HG03064 (cell line): ENCODE measurements around the gene DCDC1.

Experiments
- ATAC-seq: cut with Tn5 transposase; IDR thresholded peaks from one replicate; pipeline ENCODE4 v1.9.1; 2021; ENCODE audit warnings: low read depth; ENCODE audit not compliant: unreplicated experiment

Gene DCDC1

GRCh38 chr11:30919389-30920152 lies 450.0 kb downstream of the DCDC1 start:
- no peak for ATAC-seq

GRCh38 chr11:30917859-30918478 lies 451.6 kb downstream of the DCDC1 start:
- no peak for ATAC-seq

- no peak for ATAC-seq
Observed at GRCh38 chr11:30917266-30917665, 452.3 kb downstream of the DCDC1 start.

DNA sequence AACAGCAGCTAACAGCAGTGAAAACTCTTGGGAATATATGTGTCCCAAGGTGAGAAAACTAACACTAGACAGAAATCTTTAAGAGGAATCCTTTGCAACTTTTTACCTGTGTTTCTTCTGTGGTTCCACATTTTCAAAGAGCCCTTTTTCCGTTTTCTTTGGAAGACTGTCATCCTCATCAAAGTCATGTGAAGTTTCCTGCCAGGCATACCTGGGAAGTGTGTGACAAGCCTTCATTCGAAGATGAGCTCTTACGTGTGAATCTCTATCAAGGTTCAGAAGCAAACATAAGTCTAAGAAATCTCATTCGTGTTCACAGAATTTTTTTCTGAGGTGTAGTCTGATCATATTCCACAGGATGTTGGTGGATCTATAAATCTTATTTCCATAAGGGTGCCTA lies 452.8 kb downstream of the DCDC1 start:
- no peak for ATAC-seq

- ATAC-seq, result no peak
Observed at GRCh38 chr11:30914143-30914762, 455.3 kb downstream of the DCDC1 start.

DNA sequence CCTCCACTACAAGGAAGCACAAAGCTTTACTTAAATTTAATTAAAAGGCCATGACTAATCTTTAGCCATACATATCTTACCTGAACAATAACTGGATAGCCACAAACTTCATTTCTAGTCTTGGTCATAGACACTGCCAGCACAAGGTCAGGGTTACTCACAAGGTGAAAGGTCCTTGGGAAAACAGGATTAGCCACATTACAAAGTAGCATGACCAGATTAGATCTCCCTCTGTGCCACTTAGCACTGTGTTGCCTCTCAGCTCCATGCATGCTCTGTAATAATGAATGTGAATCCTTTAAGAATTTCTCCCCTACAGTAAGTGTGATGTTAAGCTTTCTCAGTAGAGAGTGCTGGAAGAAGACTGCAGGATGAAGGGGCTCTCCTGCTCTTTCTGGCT lies 458.3 kb downstream of the DCDC1 start:
- no peak for ATAC-seq

DNA sequence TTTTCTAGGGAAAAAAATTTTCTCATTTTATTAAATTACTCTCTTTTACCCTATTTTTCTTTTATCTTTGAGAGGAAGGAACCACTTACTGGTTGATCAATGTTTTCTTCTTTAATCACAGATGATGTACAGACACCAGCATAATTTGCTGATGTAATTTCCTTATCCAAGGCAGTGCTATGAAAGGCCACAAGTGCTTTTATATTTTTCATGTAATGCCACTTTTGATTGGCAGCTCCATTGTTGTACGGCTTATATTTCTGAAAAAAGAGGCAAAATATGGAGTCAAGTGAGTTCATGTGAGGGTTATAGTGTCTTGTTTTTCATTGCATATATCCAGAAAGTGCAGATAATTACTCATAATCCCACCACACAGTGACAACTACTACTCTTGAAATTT lies 460.7 kb downstream of the DCDC1 start:
- ATAC-seq, result no peak

DNA sequence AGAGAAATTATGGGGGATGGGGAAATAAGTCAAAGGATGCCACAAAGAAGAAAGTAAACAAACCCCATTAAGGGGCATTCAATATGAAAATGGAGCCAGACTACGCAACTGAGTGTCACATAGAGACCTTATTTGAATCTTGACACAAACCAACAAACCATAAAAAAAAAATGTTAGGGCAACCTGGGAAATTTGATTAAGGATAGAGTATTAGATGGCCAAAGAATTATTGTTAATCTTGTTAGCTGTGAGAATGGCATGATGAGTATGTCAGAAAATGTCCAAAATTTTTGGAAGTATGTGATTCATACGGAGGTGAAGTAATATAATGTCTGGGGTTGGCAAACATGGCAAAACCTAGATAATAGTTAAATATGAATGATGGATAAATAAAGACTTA lies 461.3 kb downstream of the DCDC1 start:
- no peak for ATAC-seq

- no peak for ATAC-seq
Observed at GRCh38 chr11:30902929-30903328, 466.6 kb downstream of the DCDC1 start.

- no peak for ATAC-seq
Observed at GRCh38 chr11:30895046-30895445, 474.5 kb downstream of the DCDC1 start.

- no peak for ATAC-seq
Observed at GRCh38 chr11:30893318-30893717, 476.2 kb downstream of the DCDC1 start.

DNA sequence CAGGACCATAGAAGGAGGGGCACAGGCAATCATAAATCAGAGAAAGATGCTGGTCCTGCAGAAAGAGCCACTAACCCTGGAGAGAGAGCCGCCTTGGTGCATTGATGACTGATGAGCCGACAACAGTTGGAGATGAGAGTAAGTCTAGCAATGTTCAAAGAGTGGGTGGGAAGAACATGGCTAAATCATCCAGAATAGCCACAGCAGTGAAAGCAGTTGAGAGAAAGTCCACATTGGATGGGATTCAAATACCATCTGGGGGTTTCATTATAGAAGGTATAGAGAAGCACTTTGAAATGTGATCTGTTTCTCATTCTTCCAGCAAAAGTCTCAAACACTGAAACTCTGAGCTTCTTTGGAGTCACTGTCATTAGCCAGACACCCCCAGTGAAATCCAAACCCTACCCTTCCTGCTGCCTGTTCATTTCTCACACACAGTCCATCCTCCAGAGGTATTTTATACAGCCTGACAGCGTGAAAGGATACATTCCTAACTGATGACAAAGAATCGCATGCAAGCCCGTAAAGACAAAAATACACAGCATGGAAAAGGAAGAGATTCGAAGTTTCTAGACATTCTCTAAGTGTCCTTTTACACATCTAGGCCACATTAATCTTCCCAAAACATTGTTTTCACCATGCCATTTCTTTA lies 480.3 kb downstream of the DCDC1 start:
- ATAC-seq, result no peak

GRCh38 chr11:30879322-30880005 lies 490.1 kb downstream of the DCDC1 start:
- no peak for ATAC-seq

DNA sequence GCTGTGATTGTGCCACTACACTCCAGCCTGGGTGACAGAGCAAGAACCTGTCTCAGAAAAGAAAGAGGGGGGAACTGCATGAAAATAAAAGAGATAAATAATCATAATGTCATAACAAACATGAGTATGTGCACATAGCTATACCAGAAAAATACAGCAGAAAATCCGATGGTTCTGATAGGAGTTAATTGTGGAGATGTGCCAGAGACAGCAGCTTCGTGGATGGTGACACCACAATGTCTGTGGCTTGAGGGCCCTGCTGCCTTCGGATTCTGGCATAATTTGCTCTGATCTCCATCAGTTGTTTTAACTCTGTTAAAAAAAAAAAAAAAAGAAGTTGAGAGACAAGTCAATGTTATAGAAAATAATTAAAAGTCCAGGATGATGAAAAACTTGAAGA lies 491.1 kb downstream of the DCDC1 start:
- ATAC-seq, result no peak

GRCh38 chr11:30876663-30877396 lies 492.7 kb downstream of the DCDC1 start:
- no peak for ATAC-seq

DNA sequence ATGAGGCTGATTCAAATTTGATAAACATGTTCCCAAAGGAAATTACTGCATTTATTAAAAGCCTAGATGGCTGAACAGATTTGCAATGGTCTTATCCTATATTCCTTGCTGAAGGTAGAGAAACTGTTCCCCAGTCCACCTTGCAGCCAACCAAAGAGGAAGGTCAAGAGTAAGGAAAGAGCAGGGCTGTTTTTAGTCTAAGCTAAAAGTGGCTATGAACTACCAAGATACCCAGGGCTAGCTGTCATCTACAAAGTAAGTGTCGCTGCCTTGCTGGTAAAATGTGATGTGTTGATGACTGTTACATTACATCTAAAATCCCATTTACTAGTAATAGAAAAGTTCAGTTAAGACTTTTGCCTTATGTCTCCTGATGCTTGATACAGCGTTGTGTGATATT lies 493.3 kb downstream of the DCDC1 start:
- no peak for ATAC-seq

- no peak for ATAC-seq
Observed at GRCh38 chr11:30875806-30876205, 493.7 kb downstream of the DCDC1 start.

GRCh38 chr11:30873924-30874610 lies 495.5 kb downstream of the DCDC1 start:
- no peak for ATAC-seq

DNA sequence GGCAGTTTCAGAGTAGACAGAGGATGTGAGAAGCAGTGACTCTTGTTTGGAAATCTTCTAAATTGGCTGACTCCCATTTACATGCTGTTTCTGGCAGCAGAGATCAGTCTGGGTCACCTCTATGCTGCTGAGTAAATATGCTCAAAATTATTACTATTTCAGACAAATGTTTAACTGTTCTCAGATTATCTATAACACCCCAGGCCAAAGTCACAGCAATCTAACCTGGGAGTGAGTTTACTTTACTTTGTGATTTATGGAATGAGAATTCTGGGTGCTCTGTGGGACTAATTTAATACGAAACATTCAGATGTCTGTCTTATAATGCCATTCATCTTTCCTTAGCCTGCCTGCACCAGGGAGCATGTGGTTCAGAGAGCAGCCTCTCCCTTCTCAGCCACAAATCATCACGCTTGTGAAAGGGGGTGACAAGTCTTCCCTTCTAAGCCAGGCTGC lies 500.9 kb downstream of the DCDC1 start:
- no peak for ATAC-seq

GRCh38 chr11:30863209-30863608 lies 506.3 kb downstream of the DCDC1 start:
- ATAC-seq, result no peak
